Endodermal cell (in vitro differentiated cells): ENCODE data around the gene BAHD1. TPM values are rescaled to one million over a fixed set of nuclear protein-coding genes. Genes with fewer than 3 reads are reported as not detected.
A peak's percentile ranks its signal among the peaks of the same experiment; 100 is the strongest.

ENCODE experiments used
- DNase-seq: peaks from one replicate; pipeline ENCODE4 v3.0.0-alpha.2; 2017
- H3K27ac ChIP-seq: 2 replicates; pipeline ENCODE4 v1.5.1; 2013; ENCODE audit warnings: mild to moderate bottlenecking, low read depth, low read length, moderate library complexity
- H3K27me3 ChIP-seq: 2 replicates; pipeline ENCODE4 v1.6.1; 2013; ENCODE audit warnings: mild to moderate bottlenecking, low read length, moderate library complexity; ENCODE audit not compliant: insufficient read depth, control insufficient read depth, poor library complexity, severe bottlenecking
- H3K36me3 ChIP-seq: 2 replicates; pipeline ENCODE4 v1.7.0; 2013; ENCODE audit warnings: mild to moderate bottlenecking, low read length, moderate library complexity; ENCODE audit not compliant: control insufficient read depth, insufficient read depth
- H3K4me1 ChIP-seq: one replicate; pipeline ENCODE4 v1.7.0; 2013; ENCODE audit warnings: low read length; ENCODE audit not compliant: control insufficient read depth, insufficient read depth
- H3K4me3 ChIP-seq: 2 replicates; pipeline ENCODE4 v1.5.1; 2013; ENCODE audit warnings: mild to moderate bottlenecking, low read length, moderate library complexity
- H3K9ac ChIP-seq: 2 replicates; pipeline ENCODE4 v1.6.1; 2013; ENCODE audit warnings: mild to moderate bottlenecking, low read length, moderate library complexity; ENCODE audit not compliant: poor library complexity, severe bottlenecking; ENCODE audit errors: extremely low read depth
- H3K9me3 ChIP-seq: 2 replicates; pipeline ENCODE4 v1.6.1; 2013; ENCODE audit warnings: mild to moderate bottlenecking, low read length, moderate library complexity; ENCODE audit not compliant: control insufficient read depth
- H3K27ac Mint-ChIP-seq: 2 replicates; pipeline ENCODE4 v1.8.0; 2020; ENCODE audit warnings: mixed read lengths
- H3K27me3 Mint-ChIP-seq: 2 replicates; pipeline ENCODE4 v1.8.0; 2021; ENCODE audit warnings: mild to moderate bottlenecking, mixed read lengths; ENCODE audit not compliant: insufficient read depth
- H3K36me3 Mint-ChIP-seq: 2 replicates; pipeline ENCODE4 v1.8.0; 2020; ENCODE audit warnings: low read depth, mixed read lengths
- H3K4me1 Mint-ChIP-seq: 2 replicates; pipeline ENCODE4 v1.8.0; 2020; ENCODE audit warnings: mixed read lengths
- H3K4me3 Mint-ChIP-seq: 2 replicates; pipeline ENCODE4 v1.8.0; 2020; ENCODE audit warnings: mild to moderate bottlenecking, moderate library complexity, mixed read lengths
- H3K9me3 Mint-ChIP-seq: 2 replicates; pipeline ENCODE4 v1.8.0; 2020; ENCODE audit warnings: mild to moderate bottlenecking, mixed read lengths
- CTCF ChIP-seq: fragments of 200-600 bp; sonication (generic); conservative IDR thresholded peaks from 2 replicates; pipeline ENCODE4 v1.5.0; 2021; ENCODE audit warnings: antibody characterized with exemption, mild to moderate bottlenecking
- WGBS, 2 experiments: methylation state at CpG; one replicate each; pipeline versions ENCODE4 v1.1.5 to v1.1.7; 2013; ENCODE audit warnings: missing lambda C conversion rate in 2 of 2, mixed read lengths in 1 of 2; ENCODE audit not compliant: insufficient coverage in 1 of 2, insufficient read length in 1 of 2; 5-methylcytosine and 5-hydroxymethylcytosine counted together
- total RNA-seq, 2 donors: library from RNA; stranded (reverse); fragmentation: NEBNext Ultra II Directional in 1 of 2; extraction: Animal tissue kit (Norgen Biotek cat#: 25700) in 1 of 2; gene quantifications; 2 replicates in 1 of 2; 3 replicates in 1 of 2; pipeline ENCODE4 v1.2.1, GENCODE V29; 2021

BAHD1 gene
- total RNA-seq, 2 donors from 2014 or later = 23.5 to 30.1 TPM

GRCh38 chr15:40486066-40486770, 45.5 kb downstream of the BAHD1 start:
- Mint-ChIP-seq H3K27me3 (peaks cover 10% of the 10 kb centered on the region), H3K9me3 (peaks cover 3% of the 10 kb centered on the region), H3K27ac (no peak overlapping the region), H3K36me3 (no peaks in the 10 kb centered on the region), H3K4me3 (no peak overlapping the region), H3K4me1 (no peaks in the 10 kb centered on the region)
- no peak for DNase-seq
- no peaks in the 10 kb centered on the region for H3K9me3 ChIP-seq
- H3K4me1 ChIP-seq = no peaks in the 10 kb centered on the region
- no peak for TF ChIP-seq CTCF
- H3K27ac ChIP-seq = no peak overlapping the region
- no peak overlapping the region for H3K9ac ChIP-seq
- H3K36me3 ChIP-seq = no peaks in the 10 kb centered on the region
- no peaks in the 10 kb centered on the region for H3K27me3 ChIP-seq
- 95% methylated on average over 28 to 36 of the region's 36 CpGs for WGBS, 2 experiments
- no peak overlapping the region for H3K4me3 ChIP-seq

GRCh38 chr15:40487816-40488682, 47.3 kb downstream of the BAHD1 start:
- H3K27me3 ChIP-seq = no peaks in the 10 kb centered on the region
- no peaks in the 10 kb centered on the region for H3K4me1 ChIP-seq
- H3K9ac ChIP-seq = no peak overlapping the region
- no peaks in the 10 kb centered on the region for H3K4me1 Mint-ChIP-seq
- no peak overlapping the region for H3K4me3 ChIP-seq
- no peaks in the 10 kb centered on the region for H3K36me3 ChIP-seq
- H3K4me3 Mint-ChIP-seq = no peak overlapping the region
- 95 to 99% methylated on average over 24 to 35 of the region's 35 CpGs for WGBS, 2 experiments
- H3K9me3 Mint-ChIP-seq = peaks cover 3% of the 10 kb centered on the region
- H3K9me3 ChIP-seq = no peaks in the 10 kb centered on the region
- H3K36me3 Mint-ChIP-seq = no peaks in the 10 kb centered on the region
- peak; percentile 36 for DNase-seq
- H3K27ac Mint-ChIP-seq = no peak overlapping the region
- no peak for TF ChIP-seq CTCF
- H3K27me3 Mint-ChIP-seq = peaks cover 3% of the 10 kb centered on the region
- H3K27ac ChIP-seq = no peak overlapping the region

- Histone ChIP-seq H3K27ac (no peak overlapping the region), H3K9ac (no peak overlapping the region), H3K36me3 (no peaks in the 10 kb centered on the region), H3K9me3 (no peaks in the 10 kb centered on the region), H3K4me3 (no peak overlapping the region), H3K4me1 (no peaks in the 10 kb centered on the region), H3K27me3 (no peaks in the 10 kb centered on the region)
- H3K36me3 Mint-ChIP-seq = no peaks in the 10 kb centered on the region
- H3K4me1 Mint-ChIP-seq = no peaks in the 10 kb centered on the region
- peak; percentile 47 for DNase-seq
- peaks cover 3% of the 10 kb centered on the region for H3K9me3 Mint-ChIP-seq
- no peak overlapping the region for H3K4me3 Mint-ChIP-seq
- WGBS, 2 experiments = 95 to 96% methylated on average over 27 to 47 of the region's 47 CpGs
- TF ChIP-seq CTCF = no peak
- peaks cover 10% of the 10 kb centered on the region for H3K27me3 Mint-ChIP-seq
- no peak overlapping the region for H3K27ac Mint-ChIP-seq
These were observed 48.8 kb downstream of the BAHD1 start for GRCh38 chr15:40489274-40490175.
